GM12874 (cell line): ENCODE measurements around the gene USP49.

ENCODE experiments used
- CTCF ChIP-seq: IDR thresholded peaks from 2 replicates; pipeline ENCODE4 v1.5.1; 2011; ENCODE audit warnings: low read depth, mild to moderate bottlenecking, control low read depth, low read length, moderate library complexity; ENCODE audit not compliant: insufficient read depth

USP49 gene

GRCh38 chr6:41896281-41896680 is 1.1 kb upstream of the USP49 start:
- no peak for TF ChIP-seq CTCF

DNA sequence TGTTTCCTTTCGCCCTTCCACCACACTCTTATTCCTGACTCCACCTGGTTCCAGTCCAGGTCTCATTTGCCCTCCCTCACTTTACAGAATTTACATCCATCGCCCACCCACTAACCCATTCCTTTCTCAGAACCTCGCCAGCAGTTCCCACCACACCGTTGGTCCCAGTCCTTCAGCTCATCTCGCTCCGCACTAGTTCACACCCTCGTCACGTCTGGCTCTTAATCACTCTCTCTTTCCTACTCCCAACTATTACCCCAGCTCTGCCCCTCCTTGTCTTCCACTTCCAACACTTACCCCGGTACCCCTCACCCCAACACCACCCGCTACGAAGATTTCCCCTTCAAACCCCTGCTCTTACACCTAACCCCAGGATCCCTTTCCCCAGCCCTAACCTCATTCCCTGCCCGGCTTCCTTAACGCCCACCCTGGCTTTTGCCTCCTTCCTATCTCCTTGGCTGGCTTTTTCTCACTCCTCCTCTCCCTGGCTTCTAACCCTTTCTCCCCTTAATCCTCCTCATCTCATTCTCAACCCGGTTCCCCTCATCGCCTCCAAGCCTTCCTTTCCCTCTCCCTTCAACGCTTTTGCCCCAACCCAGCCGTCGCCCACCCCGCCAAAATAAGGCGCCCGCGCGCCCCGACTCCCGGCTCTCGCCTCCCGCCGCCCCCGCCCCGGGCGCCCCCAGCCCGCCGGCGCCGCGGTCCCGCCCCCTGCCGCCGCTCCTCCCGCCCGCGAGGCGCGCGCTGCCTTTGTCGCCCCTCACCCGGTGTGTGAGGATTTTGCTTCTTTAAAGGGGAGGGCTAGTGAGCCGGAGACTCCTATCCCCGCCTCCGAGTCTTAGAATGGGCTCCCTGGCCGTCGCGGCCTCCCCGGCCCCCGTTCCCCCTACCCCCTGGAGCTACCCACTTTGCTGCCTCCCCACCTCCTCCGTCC is 542 bp downstream of the USP49 start:
- TF ChIP-seq CTCF: no peak

DNA sequence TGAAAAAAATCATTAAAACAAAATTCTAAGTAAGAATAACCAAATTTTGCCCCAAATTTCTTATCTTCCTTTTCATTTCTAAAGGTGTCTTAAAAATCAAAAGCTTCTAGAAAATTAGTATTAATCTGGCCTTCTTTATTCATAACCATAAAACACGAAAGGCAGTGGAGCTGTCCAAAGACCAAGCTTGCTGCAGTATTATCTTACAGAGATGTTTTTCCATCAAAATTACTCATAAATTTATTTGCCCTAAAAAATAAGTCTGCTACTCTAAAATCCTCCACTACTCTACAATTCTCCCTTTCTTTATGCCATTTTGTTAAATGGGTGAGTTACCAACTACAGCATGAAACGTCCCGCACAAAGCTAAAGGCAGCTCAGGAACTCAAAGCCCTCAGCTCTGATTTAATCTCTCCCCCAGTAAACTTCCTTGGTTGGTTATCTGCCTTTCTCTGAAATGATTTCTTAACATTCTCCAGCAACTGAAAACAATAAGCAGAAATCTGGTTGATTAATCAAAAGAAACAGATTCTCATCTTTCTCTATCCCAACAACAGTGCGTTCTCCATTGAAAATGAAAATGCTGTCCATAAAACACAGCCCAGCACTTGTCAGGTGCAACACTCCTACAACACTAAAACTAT is 2.1 kb downstream of the USP49 start:
- TF ChIP-seq CTCF: no peak

- no peak for TF ChIP-seq CTCF
Observed at GRCh38 chr6:41887331-41887751, 7.8 kb downstream of the USP49 start.

DNA sequence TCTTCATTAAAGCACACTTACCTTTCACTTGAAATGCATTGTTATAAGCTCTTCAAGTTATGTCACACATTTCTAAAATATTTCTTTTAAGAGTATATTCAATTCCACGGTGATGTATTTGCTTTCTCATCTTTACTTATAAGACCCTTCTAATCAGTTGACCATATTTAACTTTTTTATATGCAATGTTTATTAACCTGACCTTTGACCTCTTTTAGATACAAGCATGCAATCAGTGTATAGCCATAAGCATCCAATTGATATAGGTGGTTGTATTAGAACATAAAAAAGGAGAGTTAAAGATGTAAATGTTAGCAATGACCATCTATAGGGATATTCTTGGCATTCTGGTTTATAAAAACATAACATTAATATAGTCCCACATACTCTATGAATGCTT is 9.2 kb downstream of the USP49 start:
- TF ChIP-seq CTCF: no peak

DNA sequence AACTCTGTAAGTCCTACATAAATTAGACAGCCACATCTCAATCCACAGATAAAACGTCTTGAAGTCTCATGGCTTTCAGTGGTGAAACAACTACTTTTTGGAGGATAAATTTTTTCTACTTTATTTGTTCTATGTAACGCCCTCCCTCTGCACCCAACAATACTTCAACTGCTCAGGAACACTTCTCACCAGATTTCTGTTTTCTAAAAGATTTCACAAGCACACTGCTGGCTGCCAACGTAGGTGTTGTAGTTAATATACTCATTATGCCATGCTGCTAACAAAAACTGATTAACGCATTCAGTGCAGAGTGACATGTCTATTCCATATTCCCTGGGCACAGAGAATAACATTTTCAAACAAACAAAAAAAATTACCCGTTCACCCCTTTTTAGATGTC is 10.2 kb downstream of the USP49 start:
- TF ChIP-seq CTCF: no peak

DNA sequence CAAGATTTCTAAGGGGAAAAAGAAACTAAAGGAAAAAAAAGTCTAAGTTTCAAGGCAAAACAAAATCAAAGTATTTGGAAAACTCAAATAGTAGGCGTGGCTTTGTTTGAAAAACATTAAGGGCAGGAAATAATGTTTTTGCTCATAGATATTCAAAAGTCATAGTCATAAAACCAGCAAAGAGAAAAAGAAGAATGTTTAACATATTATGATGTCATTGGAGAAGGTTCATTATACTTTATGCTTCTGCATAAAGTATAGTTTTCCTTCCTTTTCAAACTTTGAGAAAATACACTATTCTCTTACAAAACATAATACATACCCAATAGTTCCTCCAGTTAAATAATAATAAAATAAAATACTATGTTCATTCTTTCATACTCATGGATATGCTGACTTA is 13.7 kb downstream of the USP49 start:
- TF ChIP-seq CTCF: no peak
